ENCODE results near the gene DDN.

DDN gene

GRCh38 chr12:48980389-48980952 lies 18.7 kb downstream of the DDN start:
- peak; percentile 55 for DNase-seq

GRCh38 chr12:48979602-48980388 lies 19.4 kb downstream of the DDN start:
- DNase-seq: peak; percentile 35

- no peak for DNase-seq
Measured at GRCh38 chr12:48978741-48979601, 20.2 kb downstream of the DDN start.

- peak; percentile 35 for DNase-seq
Measured at GRCh38 chr12:48978291-48978740, 20.9 kb downstream of the DDN start, which contains the start of gene WNT1. WNT1 (plus strand) TSS chr12:48978322; CDS start chr12:48978651, 329 bp downstream.

GRCh38 chr12:48977290-48978281 lies 21.6 kb downstream of the DDN start:
- DNase-seq: peak; percentile 91

- peak; percentile 58 for DNase-seq
Measured at GRCh38 chr12:48973941-48974673, 25.1 kb downstream of the DDN start.

GRCh38 chr12:48973531-48973930 lies 25.6 kb downstream of the DDN start:
- DNase-seq: no peak

GRCh38 chr12:48972952-48973483 lies 26.2 kb downstream of the DDN start:
- DNase-seq: no peak

GRCh38 chr12:48972213-48972951 lies 26.8 kb downstream of the DDN start:
- DNase-seq: peak; percentile 68

GRCh38 chr12:48970702-48971334 lies 28.4 kb downstream of the DDN start:
- DNase-seq: no peak

- peak; percentile 57 for DNase-seq
Measured at GRCh38 chr12:48969833-48970701, 29.1 kb downstream of the DDN start.

- no peak for DNase-seq
Measured at GRCh38 chr12:48969160-48969771, 29.9 kb downstream of the DDN start.

- DNase-seq: no peak
Measured at GRCh38 chr12:48968467-48968866, 30.7 kb downstream of the DDN start.

GRCh38 chr12:48967991-48968390 lies 31.2 kb downstream of the DDN start:
- no peak for DNase-seq

GRCh38 chr12:48966177-48966895 lies 32.8 kb downstream of the DDN start:
- no peak for DNase-seq

GRCh38 chr12:48965298-48965838 lies 33.8 kb downstream of the DDN start:
- DNase-seq: no peak

GRCh38 chr12:48961801-48962200 lies 37.4 kb downstream of the DDN start:
- no peak for DNase-seq

Measured in stimulated activated CD4-positive, alpha-beta T cell treated with anti-CD3 and anti-CD28 coated beads, Interleukin-15, amount 100 ng/mL, for 24 hours (primary cell).